ENCODE measurements around the gene KIF19. TPM values are rescaled to one million over a fixed set of nuclear protein-coding genes. Genes with fewer than 3 reads are reported as not detected.

Gene KIF19
- total RNA-seq, 1 experiment from 2014 or later = not detected

- Histone ChIP-seq H3F3A (ENCODE audit: low read length, unreplicated experiment) (no peaks in the 10 kb centered on the region), H3K9me2 (replicated peaks; ENCODE audit: low read length) (no peaks in the 10 kb centered on the region), H4K20me1 (ENCODE audit: low read length) (no peaks in the 10 kb centered on the region), H3K27me3 (ENCODE audit: low read length) (peaks cover 56% of the 10 kb centered on the region), H3K9ac (ENCODE audit: low read length) (no peak overlapping the region), H3K4me2 (ENCODE audit: low read length) (no peak overlapping the region), H3K36me3 (ENCODE audit: low read depth, low read length) (no peaks in the 10 kb centered on the region), H3K9me3 (ENCODE audit: low read length) (no peaks in the 10 kb centered on the region), H3K27ac (ENCODE audit: low read length) (no peak overlapping the region), H3K4me1 (ENCODE audit: insufficient read depth, low read length) (no peaks in the 10 kb centered on the region), H3K79me2 (ENCODE audit: low read length) (no peaks in the 10 kb centered on the region), H3K4me3 (ENCODE audit: low read length) (no peak overlapping the region), H2AFZ (ENCODE audit: low read length) (no peak overlapping the region)
- no peak for DNase-seq
- intact Hi-C loops (cut with micrococcal nuclease) = no loop called here
- ATAC-seq = no peak
- ChIA-PET CTCF (no interaction called here), POLR2A (ENCODE audit: unreplicated experiment) (no interaction called here)
- TF ChIP-seq, protein P1, sequence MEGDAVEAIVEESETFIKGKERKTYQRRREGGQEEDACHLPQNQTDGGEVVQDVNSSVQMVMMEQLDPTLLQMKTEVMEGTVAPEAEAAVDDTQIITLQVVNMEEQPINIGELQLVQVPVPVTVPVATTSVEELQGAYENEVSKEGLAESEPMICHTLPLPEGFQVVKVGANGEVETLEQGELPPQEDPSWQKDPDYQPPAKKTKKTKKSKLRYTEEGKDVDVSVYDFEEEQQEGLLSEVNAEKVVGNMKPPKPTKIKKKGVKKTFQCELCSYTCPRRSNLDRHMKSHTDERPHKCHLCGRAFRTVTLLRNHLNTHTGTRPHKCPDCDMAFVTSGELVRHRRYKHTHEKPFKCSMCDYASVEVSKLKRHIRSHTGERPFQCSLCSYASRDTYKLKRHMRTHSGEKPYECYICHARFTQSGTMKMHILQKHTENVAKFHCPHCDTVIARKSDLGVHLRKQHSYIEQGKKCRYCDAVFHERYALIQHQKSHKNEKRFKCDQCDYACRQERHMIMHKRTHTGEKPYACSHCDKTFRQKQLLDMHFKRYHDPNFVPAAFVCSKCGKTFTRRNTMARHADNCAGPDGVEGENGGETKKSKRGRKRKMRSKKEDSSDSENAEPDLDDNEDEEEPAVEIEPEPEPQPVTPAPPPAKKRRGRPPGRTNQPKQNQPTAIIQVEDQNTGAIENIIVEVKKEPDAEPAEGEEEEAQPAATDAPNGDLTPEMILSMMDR (conservative IDR thresholded peaks at IDR 0.05; ENCODE audit: low read depth, low read length) = no peak
- TF ChIP-seq EZH2 (IDR thresholded peaks at IDR 0.05; ENCODE audit: low read length, unreplicated experiment) (no peak), EZH2phosphoT487 (IDR thresholded peaks at IDR 0.05; ENCODE audit: borderline replicate concordance, low read length) (no peak)
- no TSS peak for BruUV-seq (replicated peaks)
Observed at GRCh38 chr17:74325376-74325742, 667 bp upstream of the KIF19 start.

DNA sequence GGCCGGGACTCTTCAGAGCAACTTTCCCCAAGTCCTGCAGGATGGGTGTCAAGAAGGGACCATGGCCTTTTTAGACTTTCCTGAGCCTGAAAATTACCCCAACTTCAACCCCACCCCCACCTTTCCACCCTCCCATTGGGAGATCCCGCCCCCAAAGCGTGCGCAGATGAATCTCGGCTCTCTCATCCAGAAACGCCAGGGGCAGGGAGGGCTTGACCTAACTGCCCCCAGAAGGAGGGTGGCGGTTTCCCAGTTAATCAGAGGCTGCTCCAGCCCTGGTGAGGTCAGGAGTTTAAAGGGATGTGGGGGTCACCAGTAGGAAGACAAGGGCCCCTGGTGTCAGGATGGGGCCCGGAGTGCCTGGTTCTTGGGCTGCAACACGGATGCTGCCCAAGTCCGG lies 480 bp downstream of the KIF19 start:
- Histone ChIP-seq H3K9me3 (ENCODE audit: low read length) (no peaks in the 10 kb centered on the region), H3K27ac (ENCODE audit: low read length) (no peak overlapping the region), H4K20me1 (ENCODE audit: low read length) (no peaks in the 10 kb centered on the region), H3K9me2 (replicated peaks; ENCODE audit: low read length) (no peaks in the 10 kb centered on the region), H3K79me2 (ENCODE audit: low read length) (no peaks in the 10 kb centered on the region), H3K4me1 (ENCODE audit: insufficient read depth, low read length) (no peaks in the 10 kb centered on the region), H3K27me3 (ENCODE audit: low read length) (peaks cover 56% of the 10 kb centered on the region), H2AFZ (ENCODE audit: low read length) (no peak overlapping the region), H3F3A (ENCODE audit: low read length, unreplicated experiment) (no peaks in the 10 kb centered on the region), H3K36me3 (ENCODE audit: low read depth, low read length) (no peaks in the 10 kb centered on the region), H3K4me2 (ENCODE audit: low read length) (no peak overlapping the region), H3K4me3 (ENCODE audit: low read length) (no peak overlapping the region), H3K9ac (ENCODE audit: low read length) (no peak overlapping the region)
- intact Hi-C loops (cut with micrococcal nuclease) = no loop called here
- CTCF ChIA-PET = no interaction called here
- DNase-seq (no peak), ATAC-seq (no peak)
- no TSS peak for BruUV-seq (replicated peaks)
- POLR2A ChIA-PET (ENCODE audit: unreplicated experiment) = no interaction called here
- TF ChIP-seq EZH2phosphoT487 (IDR thresholded peaks at IDR 0.05; ENCODE audit: borderline replicate concordance, low read length) = no peak
- TF ChIP-seq, protein P1 (conservative IDR thresholded peaks at IDR 0.05; ENCODE audit: low read depth, low read length) = no peak
- no peak for TF ChIP-seq EZH2 (IDR thresholded peaks at IDR 0.05; ENCODE audit: low read length, unreplicated experiment)

- H2AFZ ChIP-seq (ENCODE audit: low read length) = no peak overlapping the region
- H4K20me1 ChIP-seq (ENCODE audit: low read length) = no peaks in the 10 kb centered on the region
- intact Hi-C loops (cut with micrococcal nuclease) = no loop called here
- H3K4me1 ChIP-seq (ENCODE audit: insufficient read depth, low read length) = no peaks in the 10 kb centered on the region
- no peak overlapping the region for H3K4me2 ChIP-seq (ENCODE audit: low read length)
- no peak overlapping the region for H3K27ac ChIP-seq (ENCODE audit: low read length)
- no peak overlapping the region for H3K4me3 ChIP-seq (ENCODE audit: low read length)
- DNase-seq (no peak), ATAC-seq (no peak)
- H3K9me2 ChIP-seq (replicated peaks; ENCODE audit: low read length) = no peaks in the 10 kb centered on the region
- H3K9me3 ChIP-seq (ENCODE audit: low read length) = no peaks in the 10 kb centered on the region
- CTCF ChIA-PET = no interaction called here
- H3F3A ChIP-seq (ENCODE audit: low read length, unreplicated experiment) = no peaks in the 10 kb centered on the region
- no peaks in the 10 kb centered on the region for H3K36me3 ChIP-seq (ENCODE audit: low read depth, low read length)
- H3K27me3 ChIP-seq (ENCODE audit: low read length) = peaks cover 43% of the 10 kb centered on the region
- TF ChIP-seq EZH2 (IDR thresholded peaks at IDR 0.05; ENCODE audit: low read length, unreplicated experiment) = no peak
- BruUV-seq (replicated peaks) = no TSS peak
- H3K79me2 ChIP-seq (ENCODE audit: low read length) = no peaks in the 10 kb centered on the region
- H3K9ac ChIP-seq (ENCODE audit: low read length) = no peak overlapping the region
- POLR2A ChIA-PET (ENCODE audit: unreplicated experiment) = no interaction called here
Observed at GRCh38 chr17:74328487-74328886, 2.5 kb downstream of the KIF19 start.
